ENCODE results near the gene NGLY1. TPM values are rescaled to one million over a fixed set of nuclear protein-coding genes. Genes with fewer than 3 reads are reported as not detected.

NGLY1 gene
- total and polyA plus RNA-seq, 10 of the 15 experiments (the other 5 are each of a cell fraction or from before 2014, with no cell fraction given): 29.8 to 73.5 (median 47.0) TPM

- no peaks in the 10 kb centered on the region for H4K20me1 ChIP-seq (ENCODE audit: control insufficient read depth, insufficient read depth)
- no peak overlapping the region for H2AFZ ChIP-seq (ENCODE audit: control insufficient read depth, low read depth, low read length)
- TF ChIP-seq CHD2 (IDR thresholded peaks at IDR 0.05; ENCODE audit: borderline replicate concordance, low read depth, low read length) (no peak), RELA (IDR thresholded peaks at IDR 0.05; ENCODE audit: borderline replicate concordance, partially characterized antibody) (no peak), SMARCA5 (IDR thresholded peaks at IDR 0.05) (no peak), ZNF592 (IDR thresholded peaks at IDR 0.05) (no peak), PBX3 (IDR thresholded peaks at IDR 0.05; ENCODE audit: insufficient replicate concordance, low read depth, low read length) (no peak)
- FAIRE-seq (no peak), ATAC-seq (no peak), DNase-seq (ENCODE audit: low read depth, low spot score) (no peak)
- CTCF ChIA-PET: interaction anchor here (1.0 kb wide), 1 partner anchor 118 kb away, joined by 4 read pairs; no protein-coding TSS in a partner anchor
- H3K9ac ChIP-seq (ENCODE audit: control insufficient read depth, insufficient read depth, low read length): no peak overlapping the region
- H3K27ac ChIP-seq (ENCODE audit: control insufficient read depth, insufficient read depth): no peak overlapping the region
- no peaks in the 10 kb centered on the region for H3K9me3 ChIP-seq (replicated peaks; ENCODE audit: control insufficient read depth, insufficient read depth, low read length)
- H3K79me2 ChIP-seq (ENCODE audit: control insufficient read depth, insufficient read depth, low read length): no peaks in the 10 kb centered on the region
- peaks cover 0 to 3% of the 10 kb centered on the region in 2 experiments; a peak in 1 of 4 replicates for H3K36me3 ChIP-seq (ENCODE audit: control insufficient read depth in 2 of 2, insufficient read depth in 2 of 2, low read length in 1 of 2)
- no peaks in the 10 kb centered on the region for H3K4me1 ChIP-seq (ENCODE audit: control insufficient read depth, insufficient read depth, low read length)
- WGBS (ENCODE audit: insufficient coverage, insufficient replicate concordance, low lambda C conversion rate, missing lambda C conversion rate): 57% methylated on average over 11 of the region's 11 CpGs
- intact Hi-C loops (cut with micrococcal nuclease; ENCODE audit: unreplicated experiment): no loop called here
- SMC1A ChIA-PET (ENCODE audit: uncharacterized antibody, unreplicated experiment): interaction anchor here (0.6 kb wide), 1 partner anchor 46 kb away, joined by 3 read pairs; no protein-coding TSS in a partner anchor
- no peaks in the 10 kb centered on the region for H3K27me3 ChIP-seq (replicated peaks in 1 of 2; ENCODE audit: control insufficient read depth in 2 of 2, insufficient read depth in 2 of 2, low read length in 1 of 2)
- POLR2A ChIA-PET: no interaction called here
- H3K4me2 ChIP-seq (ENCODE audit: control insufficient read depth, insufficient read depth): no peak overlapping the region
- in situ Hi-C loops (cut with MboI): no loop called here
- no TSS peak for BruUV-seq (replicated peaks)
- RAD21 ChIA-PET (ENCODE audit: unreplicated experiment): no interaction called here
- H3K4me3 ChIP-seq: no peak overlapping the region
Measured at GRCh38 chr3:25713341-25713985, 69.8 kb downstream of the NGLY1 start.

All from GM12878 (cell line).